ENCODE results near the gene SMC3.

SMC3 gene

GRCh38 chr10:110546077-110546476, 21.4 kb upstream of the SMC3 start:
- no peak for DNase-seq (ENCODE audit: low read depth in 2 of 2)

GRCh38 chr10:110546499-110547110, 20.9 kb upstream of the SMC3 start:
- no peak for DNase-seq (ENCODE audit: low read depth in 2 of 2)

- DNase-seq (ENCODE audit: low read depth in 2 of 2), result no peak
Measured at GRCh38 chr10:110547139-110547761, 20.2 kb upstream of the SMC3 start.

- DNase-seq (ENCODE audit: low read depth in 2 of 2), result no peak
Measured at GRCh38 chr10:110548002-110548401, 19.5 kb upstream of the SMC3 start.

- DNase-seq (ENCODE audit: low read depth in 2 of 2), result no peak
Measured at GRCh38 chr10:110549211-110549610, 18.3 kb upstream of the SMC3 start.

GRCh38 chr10:110553905-110554304, 13.6 kb upstream of the SMC3 start:
- DNase-seq (ENCODE audit: low read depth in 2 of 2), result no peak

- DNase-seq (ENCODE audit: low read depth in 2 of 2), result no peak
Measured at GRCh38 chr10:110556296-110556695, 11.2 kb upstream of the SMC3 start.

- DNase-seq (ENCODE audit: low read depth in 2 of 2), result peak; percentile 35 to 38
Measured at GRCh38 chr10:110556969-110557601, 10.4 kb upstream of the SMC3 start.

GRCh38 chr10:110558041-110558440, 9.5 kb upstream of the SMC3 start:
- no peak for DNase-seq (ENCODE audit: low read depth in 2 of 2)

- DNase-seq (ENCODE audit: low read depth in 2 of 2), result no peak
Measured at GRCh38 chr10:110560012-110560411, 7.5 kb upstream of the SMC3 start.

- DNase-seq (ENCODE audit: low read depth in 2 of 2), result no peak
Measured at GRCh38 chr10:110561292-110561691, 6.2 kb upstream of the SMC3 start.

GRCh38 chr10:110562348-110562747, 5.1 kb upstream of the SMC3 start:
- no peak for DNase-seq (ENCODE audit: low read depth in 2 of 2)

GRCh38 chr10:110563132-110563531, 4.4 kb upstream of the SMC3 start:
- DNase-seq (ENCODE audit: low read depth in 2 of 2), result no peak

- DNase-seq (ENCODE audit: low read depth in 2 of 2), result no peak
Measured at GRCh38 chr10:110566472-110567200, 859 bp upstream of the SMC3 start.

- peak; percentile 30 to 46 for DNase-seq (ENCODE audit: low read depth in 2 of 2)
Measured at GRCh38 chr10:110568055-110568735, 700 bp downstream of the SMC3 start.

- no peak for DNase-seq (ENCODE audit: low read depth in 2 of 2)
Measured at GRCh38 chr10:110569122-110569521, 1.6 kb downstream of the SMC3 start.

- no peak for DNase-seq (ENCODE audit: low read depth in 2 of 2)
Measured at GRCh38 chr10:110569736-110570135, 2.2 kb downstream of the SMC3 start.

GRCh38 chr10:110571093-110571743, 3.7 kb downstream of the SMC3 start:
- no peak for DNase-seq (ENCODE audit: low read depth in 2 of 2)

- no peak for DNase-seq (ENCODE audit: low read depth in 2 of 2)
Measured at GRCh38 chr10:110572862-110573261, 5.4 kb downstream of the SMC3 start.

GRCh38 chr10:110574420-110574819, 6.9 kb downstream of the SMC3 start:
- DNase-seq (ENCODE audit: low read depth in 2 of 2), result no peak

- DNase-seq (ENCODE audit: low read depth in 2 of 2), result no peak
Measured at GRCh38 chr10:110576220-110576619, 8.7 kb downstream of the SMC3 start.

- DNase-seq (ENCODE audit: low read depth in 2 of 2), result no peak
Measured at GRCh38 chr10:110577056-110577455, 9.6 kb downstream of the SMC3 start.

All from activated CD8-positive, alpha-beta memory T cell treated with anti-CD3 and anti-CD28 coated beads for 4 hours (primary cell).